RPMI7951 (cell line): Measurements from ENCODE around the gene EPM2A. TPM values are rescaled to one million over a fixed set of nuclear protein-coding genes. Genes with fewer than 3 reads are reported as not detected.
A peak's percentile ranks its signal among the peaks of the same experiment; 100 is the strongest.
"Not testable (repeated sequence)": the region's sequence is repeated elsewhere in the genome, so short reads cannot be mapped to it uniquely, and the experiment has no call there.

Experiments used
- DNase-seq: peaks from one replicate; pipeline ENCODE4 v3.0.0-alpha.2; 2012; ENCODE audit warnings: low read depth
- total RNA-seq: library from RNA; depleted of rRNA; stranded (reverse); fragments of >200 nt; shearing (Covaris generic); gene quantifications from 2 replicates; pipeline ENCODE4 v1.2.3, GENCODE V29; 2014; rRNA removed

Gene EPM2A
- 6.6 and 7.1 TPM in 2 replicates for total RNA-seq

DNA sequence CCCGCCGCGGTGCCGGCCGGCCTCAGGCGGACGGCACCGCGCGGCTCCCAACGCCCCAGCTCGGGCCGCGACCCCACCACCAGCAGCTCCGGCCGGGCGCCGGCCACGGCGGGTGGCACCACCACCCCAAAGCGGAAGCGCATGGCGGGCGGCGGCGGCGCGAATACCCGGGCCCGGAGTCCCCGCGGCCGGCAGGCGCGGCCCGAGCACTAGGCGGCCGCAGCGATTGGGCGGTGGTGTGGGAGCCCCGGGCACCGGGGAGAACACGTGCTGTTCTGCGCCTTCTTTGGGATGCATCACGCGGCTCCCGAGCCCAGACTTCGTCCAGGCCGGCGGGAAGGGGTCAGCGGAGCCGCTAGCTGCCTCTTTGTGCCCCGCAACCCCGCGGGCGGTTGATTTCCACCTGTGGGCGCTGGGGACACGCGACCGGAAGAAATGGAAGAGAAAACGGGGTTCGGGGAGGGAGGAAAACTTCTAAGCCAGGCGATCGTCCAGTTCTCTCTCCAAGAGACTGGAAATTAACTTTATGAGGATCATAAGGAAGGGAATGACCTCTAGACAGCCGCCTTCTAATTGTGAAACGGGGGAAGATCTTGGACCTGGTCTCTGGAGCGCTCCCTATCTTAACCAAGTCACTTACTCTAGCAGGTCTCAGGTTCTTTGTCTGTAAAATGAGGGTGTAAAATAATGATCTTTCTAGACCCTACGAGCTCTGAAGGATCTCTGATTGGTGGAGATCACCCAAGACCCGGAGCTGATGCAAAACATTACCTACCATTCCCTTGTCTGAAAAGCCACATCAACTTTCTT is at the start of gene EPM2A:
TSS of gene EPM2A (minus strand) at position 165 of the 810 bp plus-strand sequence. CDS start at position 143, 22 bp downstream.
- DNase-seq: peak; percentile 88

DNA sequence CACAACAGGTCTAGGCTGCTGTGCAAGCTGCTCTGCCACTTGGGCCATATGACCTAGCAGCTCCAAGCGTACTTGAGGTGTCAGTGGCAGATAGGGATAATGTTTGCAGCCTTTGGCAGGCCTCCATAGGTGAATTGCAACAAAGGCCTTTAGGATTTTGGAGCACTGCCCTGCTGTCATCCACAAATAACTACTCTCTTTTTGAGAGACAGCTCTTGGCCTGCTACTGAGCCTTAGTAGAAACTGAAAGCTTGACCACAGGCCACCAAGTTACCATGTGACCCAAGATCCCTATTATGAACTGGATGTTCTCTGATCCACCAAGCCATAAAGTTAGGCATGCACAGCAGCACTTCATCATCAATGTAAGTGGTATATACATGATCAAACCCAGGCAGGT is 49.4 kb upstream of the EPM2A start:
- DNase-seq: no peak

GRCh38 chr6:145783796-145784195 is 48.5 kb upstream of the EPM2A start:
- DNase-seq: no peak

DNA sequence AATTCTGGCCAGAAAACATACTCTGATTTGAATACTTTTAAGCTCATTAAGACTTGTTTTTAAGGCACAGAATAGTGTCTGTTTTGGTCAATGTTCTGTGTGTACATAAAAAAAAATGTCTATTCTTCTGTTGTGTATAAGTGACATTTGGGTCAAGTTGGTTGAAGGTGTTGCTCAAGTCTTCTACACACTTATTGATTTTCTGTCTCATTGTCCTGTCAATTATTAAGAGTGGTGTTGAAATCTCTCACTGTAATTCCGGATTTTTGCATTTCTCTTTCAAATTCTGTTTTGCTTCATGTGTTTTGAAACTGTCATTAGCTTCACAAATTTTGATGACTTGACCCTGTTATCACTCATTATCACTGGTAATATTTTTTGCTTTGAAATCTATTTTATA is 37.5 kb upstream of the EPM2A start:
- no peak for DNase-seq

DNA sequence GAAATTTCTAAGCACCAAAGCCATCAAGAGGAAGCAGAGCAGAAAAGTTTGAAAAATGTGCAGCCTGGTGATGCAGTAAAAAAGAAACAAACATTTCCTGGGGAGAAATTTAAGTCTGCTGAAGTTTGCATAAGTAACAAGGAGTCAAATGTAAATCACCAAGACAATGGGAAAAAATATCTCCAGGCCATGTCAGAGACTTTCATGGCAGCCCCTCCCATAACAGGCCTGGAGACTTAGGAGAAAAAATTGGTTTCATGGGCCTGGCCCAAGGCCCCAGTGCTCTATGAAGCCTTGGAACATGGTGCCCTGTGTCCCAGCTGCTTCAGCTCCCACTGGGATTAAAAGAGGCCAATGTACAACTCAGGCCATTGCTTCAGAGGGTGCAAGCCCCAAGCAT is 30.1 kb upstream of the EPM2A start:
- DNase-seq: no peak

GRCh38 chr6:145763742-145764141 is 28.4 kb upstream of the EPM2A start:
- no peak for DNase-seq

GRCh38 chr6:145761584-145761983 is 26.3 kb upstream of the EPM2A start:
- peak; percentile 3 for DNase-seq

DNA sequence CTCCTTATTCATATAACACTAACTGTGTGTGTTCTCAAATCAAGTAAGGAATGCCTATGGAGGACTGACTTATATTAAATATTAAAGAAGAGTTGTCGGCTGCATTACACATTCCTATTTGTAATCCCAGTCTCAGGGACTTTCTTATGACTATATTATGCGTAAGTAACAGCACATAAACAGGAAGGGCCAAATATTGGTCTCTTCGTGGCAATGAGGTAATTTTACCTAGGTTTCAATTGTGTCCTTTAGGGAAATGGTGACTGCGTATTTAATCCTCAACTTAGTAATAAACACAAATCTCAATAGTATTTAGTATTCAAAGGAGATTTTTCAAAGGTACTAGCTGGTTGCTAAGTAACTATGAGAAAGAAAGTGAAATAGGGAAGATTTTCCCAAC is 22.8 kb upstream of the EPM2A start:
- DNase-seq: no peak

- DNase-seq: peak; percentile 91
Measured at GRCh38 chr6:145756170-145756662, 20.9 kb upstream of the EPM2A start.

DNA sequence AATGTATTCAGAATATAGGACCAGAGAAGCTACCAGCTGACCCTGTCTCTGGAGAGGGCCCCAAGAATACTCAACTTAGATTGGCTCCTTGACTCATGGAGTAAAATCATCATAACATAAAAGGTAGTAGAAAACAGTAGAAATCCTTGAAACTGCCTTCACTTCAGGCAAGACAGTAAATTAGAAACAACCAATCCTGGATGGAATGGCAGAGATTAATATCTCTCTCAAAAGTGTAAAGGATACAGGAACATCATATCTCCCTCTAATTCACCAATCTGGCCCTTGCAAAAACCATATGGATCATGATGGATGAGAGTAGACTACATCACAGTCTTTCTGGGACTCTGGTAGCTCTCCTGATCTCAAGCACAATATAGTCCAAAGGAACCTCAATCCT is 20.4 kb upstream of the EPM2A start:
- DNase-seq: no peak

- no peak for DNase-seq
Measured at GRCh38 chr6:145752638-145753037, 17.3 kb upstream of the EPM2A start.

- peak; percentile 82 for DNase-seq
Measured at GRCh38 chr6:145749632-145750031, 14.3 kb upstream of the EPM2A start.

- DNase-seq: no peak
Measured at GRCh38 chr6:145745861-145746260, 10.5 kb upstream of the EPM2A start.

- no peak for DNase-seq
Measured at GRCh38 chr6:145744619-145745018, 9.3 kb upstream of the EPM2A start.

DNA sequence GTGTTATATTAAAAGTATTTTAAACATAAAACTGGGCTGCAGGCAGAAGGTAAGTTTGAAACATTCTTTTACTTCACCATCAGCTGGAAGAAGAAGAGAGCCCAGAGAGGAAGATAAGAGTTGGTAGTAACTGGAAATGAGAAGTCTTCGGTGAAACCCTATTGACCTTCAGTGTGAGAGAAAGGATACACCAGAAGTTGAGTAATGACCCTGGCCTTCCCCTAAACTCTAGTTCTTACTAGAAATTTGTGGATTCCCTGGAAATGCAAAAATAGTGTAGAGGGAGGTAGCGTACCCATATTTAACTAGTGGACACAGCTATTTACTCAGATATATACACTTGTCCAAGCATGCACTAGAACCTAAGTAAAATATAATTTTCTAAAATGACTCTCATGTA is 8.0 kb upstream of the EPM2A start:
- no peak for DNase-seq

- not testable (repeated sequence) for DNase-seq
Measured at GRCh38 chr6:145742472-145742871, 7.2 kb upstream of the EPM2A start.

GRCh38 chr6:145739685-145740084 is 4.4 kb upstream of the EPM2A start:
- DNase-seq: not testable (repeated sequence)

DNA sequence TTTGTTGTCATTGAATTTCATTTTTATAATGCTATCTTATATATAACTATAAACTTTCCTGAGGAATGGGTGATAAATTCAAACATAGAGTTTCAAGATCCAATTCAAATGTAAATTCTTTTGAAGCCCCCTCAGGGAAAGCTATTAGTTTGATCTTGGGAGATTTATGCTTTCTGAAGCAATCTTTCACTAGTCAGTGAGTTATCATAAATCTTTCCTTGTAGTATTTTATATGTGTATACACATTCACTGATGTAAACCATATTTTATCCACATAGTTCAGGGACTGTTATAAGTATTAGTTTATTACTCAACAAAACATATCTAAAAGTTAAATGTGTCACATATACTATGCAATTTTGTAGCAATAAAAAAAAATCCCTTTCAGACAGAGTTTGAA is 2.9 kb upstream of the EPM2A start:
- DNase-seq: no peak

DNA sequence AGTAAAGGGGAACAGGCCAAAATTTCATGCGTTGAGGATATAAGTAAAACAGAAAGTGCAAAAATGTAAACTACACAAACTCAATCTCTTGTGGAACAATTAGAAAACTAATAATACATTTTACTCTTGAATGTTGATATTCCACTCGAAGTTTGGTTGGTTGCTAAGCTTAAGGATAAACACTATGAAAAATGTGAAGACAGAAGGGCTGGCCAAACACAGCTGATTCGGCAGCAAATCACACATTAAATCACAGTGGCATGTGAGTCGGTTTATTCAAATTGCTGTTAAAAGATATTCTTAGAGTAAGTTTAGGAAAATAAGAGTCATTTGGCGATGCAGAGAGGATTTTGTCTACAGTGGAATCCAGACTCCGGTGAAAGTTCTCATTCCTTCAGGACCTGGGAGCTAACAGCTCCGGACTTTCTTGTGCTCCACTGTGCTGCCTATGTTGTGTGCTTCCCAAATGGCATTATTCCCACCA is 1.4 kb upstream of the EPM2A start:
- DNase-seq: peak; percentile 30

DNA sequence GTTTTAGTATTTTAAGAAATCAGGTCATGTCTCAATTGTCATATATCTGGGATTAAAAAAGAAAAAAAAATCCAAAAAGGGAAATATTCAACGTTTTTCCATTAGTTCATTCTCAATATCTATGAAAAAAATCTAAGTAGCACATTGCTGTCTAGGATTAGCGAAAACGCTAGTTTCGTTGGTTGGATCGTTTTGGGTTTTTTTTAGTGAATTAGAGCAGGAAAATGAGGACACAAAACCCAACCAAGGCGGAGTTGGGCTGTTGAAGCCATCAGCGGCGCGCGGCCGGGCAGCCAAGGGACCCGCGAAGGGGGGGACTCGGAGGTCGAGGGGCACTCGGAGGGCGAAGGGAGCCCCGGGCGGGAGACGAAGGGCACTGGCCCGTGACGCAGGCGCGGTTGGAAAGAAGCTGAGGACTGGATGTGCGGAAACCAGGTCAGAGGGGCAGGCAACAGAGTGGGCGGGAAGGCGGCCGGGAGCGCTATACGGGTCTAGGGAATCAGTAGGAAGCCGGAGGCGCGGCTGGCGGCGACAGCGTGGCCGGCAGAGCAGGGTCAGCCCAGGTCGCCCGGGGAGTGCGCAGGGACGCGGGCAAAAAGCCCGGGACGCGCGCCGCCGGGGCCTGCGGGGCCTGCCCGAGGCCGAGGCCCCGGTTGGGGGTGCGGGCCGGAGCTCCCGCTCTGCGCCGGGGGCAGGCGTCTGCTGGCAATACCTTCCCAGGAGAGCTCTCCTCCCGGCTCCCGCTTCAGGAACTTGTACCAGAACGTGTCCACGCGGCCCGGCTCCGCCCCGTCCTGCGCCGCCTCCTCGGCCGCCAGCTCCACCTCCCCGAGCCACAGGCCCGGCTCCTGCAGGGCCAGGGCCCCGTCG is 599 bp downstream of the EPM2A start:
- DNase-seq: peak; percentile 92

- peak; percentile 26 for DNase-seq
Measured at GRCh38 chr6:145733810-145734209, 1.5 kb downstream of the EPM2A start.

DNA sequence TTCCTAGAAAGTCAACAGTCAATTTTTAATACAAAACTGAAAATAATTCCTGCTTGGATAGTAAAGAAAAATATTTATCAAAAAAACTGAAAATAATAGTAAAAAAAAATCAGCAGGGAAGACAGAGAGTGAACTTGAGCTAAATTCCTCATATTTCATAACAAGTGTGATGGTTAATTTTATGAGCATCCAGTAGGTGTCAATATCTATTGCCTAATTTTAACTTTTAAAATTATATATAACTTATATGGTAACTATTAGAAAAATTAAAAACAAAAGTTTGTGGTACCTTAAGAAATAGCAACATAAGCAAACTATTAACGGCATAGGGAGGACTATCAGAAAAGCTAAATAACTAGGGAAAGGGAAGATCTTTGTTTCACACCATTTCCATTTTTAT is 2.1 kb downstream of the EPM2A start:
- no peak for DNase-seq
